H1 (cell line): ENCODE measurements around the gene CCDC112. TPM values are rescaled to one million over a fixed set of nuclear protein-coding genes. Genes with fewer than 3 reads are reported as not detected.

Source experiments
- CTCF ChIA-PET: fragments of 300-600 bp; sonication (Branson Sonifier 250); formaldehyde crosslinking; loops from one replicate; lab custom pipeline; 2021; ENCODE audit not compliant: partially characterized antibody; lab: Charles Lee
- POLR2A ChIA-PET: fragments of 300-600 bp; sonication (Branson Sonifier 250); formaldehyde crosslinking; loops from one replicate; lab custom pipeline; 2021; ENCODE audit warnings: inconsistent platforms; ENCODE audit not compliant: partially characterized antibody; lab: Charles Lee
- DNase-seq, 2 experiments: peaks; one replicate each; pipeline versions ENCODE4 v3.0.0 to v3.0.0-alpha.2; 2010 to 2022; ENCODE audit warnings: low spot score in 2 of 2, low read depth in 1 of 2, mixed read lengths in 1 of 2
- FAIRE-seq: peaks from 2 replicates; lab custom pipeline; 2011; peaks lifted over from hg19 to GRCh38; lab: Jason Lieb, UNC
- H2AFZ ChIP-seq: 2 replicates; pipeline ENCODE4 v1.8.1; 2012; ENCODE audit warnings: low read length, inconsistent platforms
- H2AK5ac ChIP-seq: 2 replicates; pipeline ENCODE4 v1.6.1; 2013; ENCODE audit warnings: low read depth, low read length
- H2BK120ac ChIP-seq: replicated peaks from 2 replicates; pipeline ENCODE3; 2013; ENCODE audit warnings: low read depth, low read length, inconsistent platforms
- H2BK12ac ChIP-seq: 2 replicates; pipeline ENCODE4 v1.6.1; 2013; ENCODE audit warnings: low read depth, low read length
- H2BK15ac ChIP-seq: 2 replicates; pipeline ENCODE4 v1.6.1; 2013; ENCODE audit warnings: low read length
- H2BK20ac ChIP-seq: 2 replicates; pipeline ENCODE4 v1.6.1; 2013; ENCODE audit warnings: low read length
- H2BK5ac ChIP-seq: 2 replicates; pipeline ENCODE4 v1.6.1; 2013; ENCODE audit warnings: low read depth, low read length
- H3K14ac ChIP-seq: 2 replicates; pipeline ENCODE4 v1.6.1; 2013; ENCODE audit warnings: inconsistent platforms; ENCODE audit not compliant: insufficient read length
- H3K18ac ChIP-seq: 2 replicates; pipeline ENCODE4 v1.6.1; 2013; ENCODE audit warnings: low read length; ENCODE audit errors: extremely low read depth
- H3K23ac ChIP-seq: 2 replicates; pipeline ENCODE4 v1.6.1; 2013; ENCODE audit warnings: inconsistent platforms; ENCODE audit not compliant: insufficient read length
- H3K23me2 ChIP-seq: 2 replicates; pipeline ENCODE4 v1.6.1; 2013; ENCODE audit warnings: low read depth, low read length
- H3K27ac ChIP-seq: 2 replicates; pipeline ENCODE4 v1.6.1; 2011; ENCODE audit warnings: low read depth, low read length, inconsistent platforms
- H3K27me3 ChIP-seq, 4 experiments: replicated peaks in 1 of 4; 1 replicate in 1 of 4; 2 replicates in 3 of 4; pipeline versions ENCODE4 v1.6.1 to v1.8.1; 2011 to 2013; ENCODE audit warnings: low read length in 3 of 4, mild to moderate bottlenecking in 3 of 4, inconsistent platforms in 2 of 4, mixed read lengths in 2 of 4, moderate library complexity in 1 of 4; ENCODE audit not compliant: control insufficient read depth in 3 of 4, insufficient read depth in 3 of 4; ENCODE audit errors: extremely low read depth in 1 of 4
- H3K36me3 ChIP-seq, 4 experiments: 2 replicates each; pipeline versions ENCODE4 v1.6.1 to v1.8.1; 2011 to 2013; ENCODE audit warnings: mild to moderate bottlenecking in 4 of 4, low read length in 3 of 4, moderate library complexity in 2 of 4, control low read depth in 1 of 4, inconsistent platforms in 1 of 4; ENCODE audit not compliant: insufficient read depth in 4 of 4, control insufficient read depth in 2 of 4
- H3K4ac ChIP-seq: replicated peaks from 2 replicates; pipeline ENCODE3; 2013; ENCODE audit warnings: low read length, low read depth, mixed read lengths, inconsistent platforms; ENCODE audit not compliant: insufficient read length
- H3K4me1 ChIP-seq, 4 experiments: replicated peaks in 1 of 4; 1 replicate in 1 of 4; 2 replicates in 3 of 4; pipeline versions ENCODE4 v1.6.1 to v1.8.1; 2011 to 2013; ENCODE audit warnings: low read length in 3 of 4, inconsistent platforms in 2 of 4, mixed read lengths in 1 of 4; ENCODE audit not compliant: insufficient read depth in 4 of 4, control insufficient read depth in 3 of 4
- H3K4me2 ChIP-seq, 2 experiments: 2 replicates each; pipeline versions ENCODE4 v1.6.1 to v1.8.1; 2011 to 2013; ENCODE audit warnings: low read depth in 2 of 2, low read length in 2 of 2, control low read depth in 1 of 2, inconsistent platforms in 1 of 2, mild to moderate bottlenecking in 1 of 2; ENCODE audit not compliant: insufficient read depth in 1 of 2
- H3K4me3 ChIP-seq, 4 experiments: fragments of 200-600, 300-600 bp in 1 of 4; sonication (generic), shearing (Covaris generic), sonication (Bioruptor Twin) in 1 of 4; 2 replicates each; pipeline versions ENCODE4 v1.5.1 to v1.8.1; 2011 to 2016; ENCODE audit warnings: low read length in 4 of 4, low read depth in 3 of 4, control low read depth in 2 of 4, inconsistent platforms in 2 of 4, mild to moderate bottlenecking in 2 of 4, mixed read lengths in 1 of 4, moderate library complexity in 1 of 4; ENCODE audit not compliant: insufficient read depth in 2 of 4; ENCODE audit errors: extremely low read depth in 1 of 4
- H3K56ac ChIP-seq: replicated peaks from 2 replicates; pipeline ENCODE3; 2013; ENCODE audit warnings: low read depth, mild to moderate bottlenecking, mixed read lengths, low read length, inconsistent platforms; ENCODE audit not compliant: insufficient read length
- H3K79me1 ChIP-seq: 2 replicates; pipeline ENCODE4 v1.6.1; 2013; ENCODE audit warnings: low read depth, low read length, control low read depth
- H3K79me2 ChIP-seq, 2 experiments: 2 replicates each; pipeline versions ENCODE4 v1.6.1 to v1.8.1; 2012 to 2013; ENCODE audit warnings: low read length in 2 of 2, mild to moderate bottlenecking in 2 of 2, inconsistent platforms in 1 of 2; ENCODE audit not compliant: insufficient read depth in 2 of 2, control insufficient read depth in 1 of 2
- H3K9ac ChIP-seq, 4 experiments: replicated peaks in 1 of 4; 1 replicate in 1 of 4; 2 replicates in 3 of 4; pipeline versions ENCODE4 v1.6.1 to v1.8.1; 2011 to 2013; ENCODE audit warnings: low read depth in 3 of 4, low read length in 3 of 4, control low read depth in 2 of 4, mild to moderate bottlenecking in 2 of 4, moderate library complexity in 2 of 4, inconsistent platforms in 1 of 4; ENCODE audit errors: extremely low read depth in 1 of 4
- H3K9me3 ChIP-seq, 2 experiments: 2 replicates each; pipeline versions ENCODE4 v1.6.1 to v1.8.1; 2012 to 2013; ENCODE audit warnings: mild to moderate bottlenecking in 2 of 2, moderate library complexity in 2 of 2, control low read depth in 1 of 2, inconsistent platforms in 1 of 2, low read depth in 1 of 2, low read length in 1 of 2, mixed read lengths in 1 of 2; ENCODE audit not compliant: insufficient read depth in 2 of 2
- H4K20me1 ChIP-seq, 2 experiments: replicated peaks in 1 of 2; 2 replicates each; pipeline versions ENCODE3 to v1.8.1; 2011 to 2013; ENCODE audit warnings: inconsistent platforms in 2 of 2, low read length in 2 of 2, mild to moderate bottlenecking in 1 of 2; ENCODE audit not compliant: insufficient read depth in 2 of 2, control insufficient read depth in 1 of 2
- H4K5ac ChIP-seq: 2 replicates; pipeline ENCODE4 v1.6.1; 2013; ENCODE audit warnings: low read length, low read depth, mixed read lengths, inconsistent platforms; ENCODE audit not compliant: insufficient read length
- H4K8ac ChIP-seq: 2 replicates; pipeline ENCODE4 v1.8.0; 2013; ENCODE audit warnings: mild to moderate bottlenecking, moderate library complexity, low read length, inconsistent platforms; ENCODE audit not compliant: insufficient read depth; ENCODE audit errors: extremely low read depth
- H4K91ac ChIP-seq: replicated peaks from 2 replicates; pipeline ENCODE3; 2013; ENCODE audit warnings: low read length, mixed read lengths, inconsistent platforms; ENCODE audit not compliant: insufficient read length
- CHD1 ChIP-seq: IDR thresholded peaks from 2 replicates; pipeline ENCODE4 v1.6.1; 2012; ENCODE audit warnings: low read depth, low read length, improper control_type of control experiment
- JUN ChIP-seq: IDR thresholded peaks from 2 replicates; pipeline ENCODE4 v1.6.1; 2011; ENCODE audit warnings: low read depth, mild to moderate bottlenecking, improper control_type of control experiment, low read length
- PHF8 ChIP-seq: fragments of 200-600 bp; sonication (generic); conservative IDR thresholded peaks from 2 replicates; pipeline ENCODE4 v1.7.1; 2012; ENCODE audit warnings: low read depth, mild to moderate bottlenecking, inconsistent platforms, low read length, moderate library complexity
- RNF2 ChIP-seq: fragments of 200-900, 300-1000 bp; sonication (generic); IDR thresholded peaks from 2 replicates; pipeline ENCODE4 v1.7.1; 2016; ENCODE audit warnings: borderline replicate concordance, low read depth, mild to moderate bottlenecking, antibody characterized with exemption, low read length; ENCODE audit not compliant: poor library complexity, severe bottlenecking; ENCODE audit errors: missing control alignments
- SUZ12 ChIP-seq: fragments of 200-600 bp; sonication (generic); IDR thresholded peaks from 2 replicates; pipeline ENCODE4 v1.6.1; 2012; ENCODE audit warnings: mild to moderate bottlenecking, inconsistent platforms, low read length, moderate library complexity, mixed read lengths
- TEAD4 ChIP-seq: IDR thresholded peaks from 2 replicates; pipeline ENCODE4 v1.6.1; 2012; ENCODE audit warnings: low read depth, low read length, inconsistent platforms, mixed read lengths
- WGBS, 2 experiments: shearing (Covaris generic) in 1 of 2; methylation state at CpG; one replicate each; pipeline versions ENCODE4 v1.1.6 to v1.1.7; 2013 to 2015; ENCODE audit warnings: low lambda C conversion rate in 2 of 2, mixed read lengths in 2 of 2, inconsistent platforms in 1 of 2, low coverage in 1 of 2, missing lambda C conversion rate in 1 of 2; ENCODE audit not compliant: insufficient replicate concordance in 2 of 2, insufficient coverage in 1 of 2, insufficient read length in 1 of 2; ENCODE audit errors: extremely low coverage in 1 of 2, missing lambda C conversion rate in 1 of 2; 5-methylcytosine and 5-hydroxymethylcytosine counted together
- polyA plus RNA-seq, 7 experiments: library from polyadenylated mRNA; depleted of rRNA in 3 of 7; stranded (reverse) in 5 of 7; unstranded in 2 of 7; fragments of >200 nt in 5 of 7; fragments of 200-250 nt in 2 of 7; gene quantifications; 1 replicate in 5 of 7; 2 replicates in 1 of 7; 4 replicates in 1 of 7; pipeline versions ENCODE4 v1.2.1 to v1.2.3, GENCODE V29; 2011 to 2013; ENCODE audit warnings: missing spikeins in 2 of 7, mixed read lengths in 2 of 7
- total RNA-seq: library from RNA; stranded (reverse); fragmentation: NEBNext Ultra II Directional; extraction: Animal tissue kit (Norgen Biotek cat#: 25700); gene quantifications from 2 replicates; pipeline ENCODE4 v1.2.1, GENCODE V29; 2021

CCDC112 gene
- total and polyA plus RNA-seq, 2 of the 8 experiments (the other 6 are each of a cell fraction or from before 2014, with no cell fraction given), result 3.3 to 15.6 TPM

GRCh38 chr5:115265220-115265619, 31.2 kb downstream of the CCDC112 start:
- H2BK12ac ChIP-seq, result no peak overlapping the region
- H4K20me1 ChIP-seq, result no peaks in the 10 kb centered on the region
- no peak overlapping the region for H2BK20ac ChIP-seq
- H3K9me3 ChIP-seq, result no peaks in the 10 kb centered on the region
- no peak overlapping the region for H4K8ac ChIP-seq
- no peak overlapping the region for H3K27ac ChIP-seq
- TF ChIP-seq PHF8 (no peak), RNF2 (no peak), JUN (no peak), TEAD4 (no peak), CHD1 (no peak), SUZ12 (no peak)
- TF ChIP-seq, all 59 proteins: peak for 0
- FAIRE-seq, result no peak
- Histone ChIP-seq H3K14ac (no peak overlapping the region), H2AK5ac (no peak overlapping the region), H2AFZ (no peak overlapping the region), H3K79me1 (no peaks in the 10 kb centered on the region), H3K4me2 (no peak overlapping the region), H3K56ac (no peak overlapping the region), H3K9ac (no peak overlapping the region), H3K4me1 (peaks cover 0 to 4% (median 0%) of the 10 kb centered on the region in 4 experiments; a peak in 3 of 7 replicates), H3K18ac (no peak overlapping the region), H2BK15ac (no peak overlapping the region), H3K27me3 (no peaks in the 10 kb centered on the region), H3K23ac (no peak overlapping the region), H3K79me2 (peaks cover 9 to 21% of the 10 kb centered on the region in 2 experiments; a peak in 3 of 4 replicates), H2BK5ac (no peak overlapping the region), H3K23me2 (peaks cover 10% of the 10 kb centered on the region), H4K91ac (no peak overlapping the region), H3K36me3 (peaks cover 0 to 20% (median 5%) of the 10 kb centered on the region in 4 experiments; a peak in 2 of 8 replicates), H2BK120ac (no peak overlapping the region), H4K5ac (no peak overlapping the region), H3K4me3 (no peak overlapping the region), H3K4ac (no peak overlapping the region)
- ChIA-PET CTCF (interaction anchor here (0.6 kb wide), 1 partner anchor 22 kb away, joined by 4 read pairs; no protein-coding TSS in a partner anchor), POLR2A (no interaction called here)
- 89% methylated on average over 13 of the region's 13 CpGs; no CpG with 5 or more reads in 1 of the 2 experiments for WGBS, 2 experiments
- no peak for DNase-seq
